Limb (tissue), 2 donors: ENCODE data around the gene KRTAP12-1.
"Not testable (repeated sequence)": the region's sequence is repeated elsewhere in the genome, so short reads cannot be mapped to it uniquely, and the experiment has no call there.

Experiments used
- DNase-seq, 2 donors: peaks; one replicate each; pipeline ENCODE4 v3.0.0-alpha.2; 2016; ENCODE audit errors: extremely low spot score in 2 of 2

Gene KRTAP12-1

DNA sequence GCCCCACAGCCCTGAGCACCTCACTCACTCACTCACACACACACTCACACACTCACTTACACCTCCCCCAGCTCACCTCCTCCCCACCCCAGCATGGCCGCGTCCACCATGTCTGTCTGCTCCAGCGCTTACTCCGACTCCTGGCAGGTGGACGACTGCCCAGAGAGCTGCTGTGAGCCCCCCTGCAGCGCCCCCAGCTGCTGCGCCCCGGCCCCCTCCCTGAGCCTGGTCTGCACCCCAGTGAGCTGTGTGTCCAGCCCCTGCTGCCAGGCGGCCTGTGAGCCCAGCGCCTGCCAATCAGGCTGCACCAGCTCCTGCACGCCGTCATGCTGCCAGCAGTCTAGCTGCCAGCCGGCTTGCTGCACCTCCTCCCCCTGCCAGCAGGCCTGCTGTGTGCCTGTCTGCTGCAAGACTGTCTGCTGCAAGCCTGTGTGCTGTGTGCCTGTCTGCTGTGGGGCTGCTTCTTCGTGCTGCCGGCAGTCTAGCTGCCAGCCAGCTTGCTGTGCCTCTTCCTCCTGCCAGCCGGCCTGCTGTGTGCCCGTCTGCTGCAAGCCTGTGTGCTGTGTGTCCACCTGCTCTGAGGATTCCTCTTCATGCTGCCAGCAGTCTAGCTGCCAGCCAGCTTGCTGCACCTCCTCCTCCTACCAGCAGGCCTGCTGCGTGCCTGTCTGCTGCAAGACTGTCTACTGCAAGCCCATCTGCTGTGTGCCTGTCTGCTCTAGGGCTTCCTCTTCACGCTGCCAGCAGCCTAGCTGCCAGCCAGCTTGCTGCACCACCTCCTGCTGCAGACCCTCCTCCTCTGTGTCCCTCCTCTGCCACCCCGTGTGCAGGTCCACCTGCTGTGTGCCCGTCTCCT is 35.4 kb downstream of the KRTAP12-1 start, which contains the start of gene KRTAP10-11:
Gene KRTAP10-11, plus strand, starts transcription at position 49 of the 856 bp plus-strand sequence. Its CDS starts 45 bp downstream, at position 94.
- DNase-seq: not testable (repeated sequence)

DNA sequence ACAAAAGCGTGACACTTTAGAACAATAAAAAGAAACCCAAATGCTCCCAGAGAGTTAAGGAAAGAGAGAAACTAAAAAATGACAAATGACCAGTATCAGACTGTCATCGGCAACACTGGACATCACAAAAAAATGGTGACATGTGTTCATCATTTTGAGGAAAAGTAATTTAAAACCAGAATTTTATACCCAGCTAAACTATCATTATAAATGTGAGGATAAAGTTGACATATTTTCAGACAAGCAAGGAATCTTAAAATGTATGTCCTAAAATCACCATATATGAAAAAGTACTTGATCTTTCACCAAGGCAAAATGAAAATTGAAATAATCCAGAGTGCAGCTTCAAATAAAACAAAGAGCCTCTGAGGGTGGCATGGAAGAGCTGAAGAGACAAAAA is 37.1 kb downstream of the KRTAP12-1 start:
- DNase-seq: no peak

DNA sequence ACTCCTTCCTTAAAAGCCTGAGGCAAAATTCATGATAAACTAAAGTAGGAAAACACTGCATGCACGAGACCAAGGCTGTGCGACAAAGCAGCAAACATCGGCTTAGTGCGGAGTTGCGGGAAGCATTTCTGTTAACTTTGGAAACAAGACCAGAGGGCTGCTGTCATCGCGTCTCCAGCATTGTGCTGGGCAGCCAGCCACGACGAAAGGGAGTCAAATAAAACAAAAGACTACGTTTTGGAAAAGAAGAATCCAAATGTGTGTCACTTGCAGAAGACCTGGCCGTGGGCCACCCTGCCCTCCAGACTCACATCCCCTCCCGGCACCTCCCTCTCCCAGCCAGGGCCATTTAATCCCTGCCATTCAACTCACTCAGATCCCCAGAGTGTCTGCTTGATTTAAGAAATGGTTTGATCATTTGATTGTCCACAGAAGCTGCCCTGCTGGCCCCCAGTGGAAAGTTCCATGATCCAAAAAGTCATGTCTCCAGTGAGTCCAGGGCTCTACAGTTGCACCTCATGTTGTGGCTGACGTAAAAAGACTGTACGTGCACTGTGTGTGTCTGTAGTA is 38.1 kb downstream of the KRTAP12-1 start:
- DNase-seq: no peak

DNA sequence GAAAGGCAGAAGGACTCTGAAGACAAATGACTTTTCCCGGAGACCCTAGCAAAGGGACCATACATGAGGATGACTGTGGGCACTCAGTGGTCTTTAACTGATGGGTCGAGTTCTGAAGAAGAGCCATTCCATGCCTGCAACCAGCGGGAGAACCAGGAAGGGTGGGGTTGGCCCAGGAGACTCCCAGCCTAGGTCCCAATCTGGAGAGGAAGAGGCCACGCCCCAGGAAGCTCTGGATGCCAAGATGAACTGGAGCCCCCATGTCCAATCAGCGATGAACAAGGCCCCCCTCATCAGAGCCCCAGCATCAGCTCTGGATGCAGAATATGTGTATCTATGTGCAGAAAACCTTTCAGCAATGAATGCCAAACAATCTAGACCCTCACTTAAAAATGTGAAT is 41.2 kb downstream of the KRTAP12-1 start:
- no peak for DNase-seq

DNA sequence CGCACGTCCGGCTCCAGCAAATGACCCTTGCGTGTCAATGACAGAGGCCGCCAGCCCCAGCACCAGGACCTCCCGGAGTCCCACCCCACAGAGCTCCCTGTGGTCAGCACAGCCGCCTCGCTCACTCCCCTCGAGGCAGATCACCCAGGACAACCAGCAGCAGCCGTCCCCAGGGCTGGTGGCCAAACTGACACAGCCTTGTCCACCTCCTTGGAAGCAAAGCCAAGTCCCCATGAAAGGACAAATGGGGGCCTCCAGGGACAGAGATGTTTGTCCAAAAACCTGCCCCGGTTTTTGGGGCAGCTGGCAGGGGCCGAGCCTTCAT is 42.7 kb downstream of the KRTAP12-1 start:
- no peak for DNase-seq

DNA sequence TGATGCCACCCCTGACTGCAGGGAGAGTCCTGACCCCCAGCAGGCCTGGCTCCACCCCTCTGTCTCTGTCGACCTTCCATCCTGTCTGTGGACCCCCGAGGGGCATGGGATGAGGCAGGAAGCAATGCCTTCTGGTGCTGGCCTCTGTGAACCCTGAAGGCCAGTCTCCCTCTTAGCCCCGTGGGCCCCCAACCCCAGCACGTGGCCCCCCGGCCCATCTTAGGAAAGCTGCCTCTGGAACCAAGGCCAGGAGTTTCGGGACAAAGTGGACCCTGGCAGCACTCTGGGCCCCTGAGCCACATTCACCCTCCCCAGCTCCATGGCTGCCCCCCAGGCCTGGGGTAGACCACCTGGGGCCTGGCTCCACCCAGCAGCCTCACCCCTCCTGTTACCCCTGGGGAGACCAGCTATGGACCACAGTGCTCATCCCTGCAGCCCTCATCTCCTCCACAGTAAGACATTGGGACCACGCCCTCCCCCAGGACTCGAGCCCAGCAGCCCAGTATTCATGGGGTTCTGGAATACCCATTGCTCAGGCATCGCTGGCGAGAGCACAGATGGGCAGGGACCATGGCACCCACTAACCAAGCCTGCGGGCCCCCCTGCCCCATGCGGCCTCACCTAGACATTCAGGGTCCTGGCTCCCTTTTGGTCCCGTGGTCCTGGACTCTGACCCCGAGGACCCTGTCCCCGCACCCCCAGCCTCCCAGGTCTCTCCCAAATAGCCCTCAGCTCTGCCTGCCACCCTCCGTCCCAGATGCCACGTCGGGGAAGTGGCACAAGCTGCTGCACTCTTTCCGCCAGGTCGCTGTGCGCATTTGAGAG is 43.2 kb downstream of the KRTAP12-1 start:
- not testable (repeated sequence) for DNase-seq

DNA sequence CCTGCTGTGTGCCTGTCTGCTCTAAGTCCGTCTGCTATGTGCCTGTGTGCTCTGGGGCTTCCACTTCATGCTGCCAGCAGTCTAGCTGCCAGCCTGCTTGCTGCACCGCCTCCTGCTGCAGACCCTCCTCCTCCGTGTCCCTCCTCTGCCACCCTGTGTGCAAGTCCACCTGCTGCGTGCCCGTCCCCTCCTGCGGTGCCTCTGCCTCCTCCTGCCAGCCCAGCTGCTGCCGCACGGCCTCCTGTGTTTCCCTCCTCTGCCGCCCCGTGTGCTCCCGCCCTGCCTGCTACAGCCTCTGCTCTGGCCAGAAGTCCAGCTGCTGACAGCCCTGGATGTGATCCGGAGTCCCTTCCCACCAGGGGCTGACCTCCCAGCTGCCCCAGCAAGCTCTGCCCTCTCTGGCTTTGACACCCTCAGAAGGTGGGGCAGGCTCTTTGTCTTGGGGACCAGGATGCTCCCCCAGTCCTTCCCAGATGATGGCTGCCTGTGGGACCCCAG is 44.1 kb downstream of the KRTAP12-1 start:
- DNase-seq: not testable (repeated sequence)

DNA sequence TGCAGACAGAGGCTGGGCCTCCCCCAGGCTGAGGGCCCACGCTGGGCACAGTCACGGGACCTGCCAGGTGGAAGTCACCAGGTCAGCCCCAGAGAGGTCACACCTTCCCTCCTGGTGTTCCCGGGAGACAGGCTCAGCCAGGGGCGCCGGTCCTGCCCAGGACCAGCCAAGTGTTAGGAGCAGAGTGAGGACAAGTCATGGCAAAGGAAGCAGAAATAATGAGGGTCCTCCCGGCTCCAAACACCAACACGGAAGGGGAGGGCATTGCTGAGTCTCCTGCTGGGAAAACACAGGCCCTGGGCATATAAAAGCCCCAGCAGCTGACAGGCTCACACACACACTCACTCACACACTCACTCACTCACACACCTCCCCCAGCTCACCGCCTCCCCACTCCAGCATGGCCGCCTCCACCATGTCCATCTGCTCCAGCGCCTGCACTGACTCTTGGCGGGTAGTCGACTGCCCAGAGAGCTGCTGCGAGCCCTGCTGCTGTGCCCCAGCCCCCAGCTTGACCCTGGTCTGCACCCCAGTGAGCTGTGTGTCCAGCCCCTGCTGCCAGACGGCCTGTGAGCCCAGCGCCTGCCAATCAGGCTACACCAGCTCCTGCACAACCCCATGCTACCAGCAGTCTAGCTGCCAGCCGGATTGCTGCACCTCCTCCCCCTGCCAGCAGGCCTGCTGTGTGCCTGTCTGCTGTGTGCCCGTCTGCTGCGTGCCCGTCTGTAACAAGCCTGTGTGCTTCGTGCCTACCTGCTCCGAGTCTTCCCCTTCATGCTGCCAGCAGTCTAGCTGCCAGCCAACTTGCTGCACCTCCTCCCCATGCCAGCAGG is 44.7 kb downstream of the KRTAP12-1 start, which contains the start of gene KRTAP10-10:
Gene KRTAP10-10, plus strand, starts transcription at position 339 of the 833 bp plus-strand sequence. Its CDS starts 62 bp downstream, at position 401.
- no peak for DNase-seq

DNA sequence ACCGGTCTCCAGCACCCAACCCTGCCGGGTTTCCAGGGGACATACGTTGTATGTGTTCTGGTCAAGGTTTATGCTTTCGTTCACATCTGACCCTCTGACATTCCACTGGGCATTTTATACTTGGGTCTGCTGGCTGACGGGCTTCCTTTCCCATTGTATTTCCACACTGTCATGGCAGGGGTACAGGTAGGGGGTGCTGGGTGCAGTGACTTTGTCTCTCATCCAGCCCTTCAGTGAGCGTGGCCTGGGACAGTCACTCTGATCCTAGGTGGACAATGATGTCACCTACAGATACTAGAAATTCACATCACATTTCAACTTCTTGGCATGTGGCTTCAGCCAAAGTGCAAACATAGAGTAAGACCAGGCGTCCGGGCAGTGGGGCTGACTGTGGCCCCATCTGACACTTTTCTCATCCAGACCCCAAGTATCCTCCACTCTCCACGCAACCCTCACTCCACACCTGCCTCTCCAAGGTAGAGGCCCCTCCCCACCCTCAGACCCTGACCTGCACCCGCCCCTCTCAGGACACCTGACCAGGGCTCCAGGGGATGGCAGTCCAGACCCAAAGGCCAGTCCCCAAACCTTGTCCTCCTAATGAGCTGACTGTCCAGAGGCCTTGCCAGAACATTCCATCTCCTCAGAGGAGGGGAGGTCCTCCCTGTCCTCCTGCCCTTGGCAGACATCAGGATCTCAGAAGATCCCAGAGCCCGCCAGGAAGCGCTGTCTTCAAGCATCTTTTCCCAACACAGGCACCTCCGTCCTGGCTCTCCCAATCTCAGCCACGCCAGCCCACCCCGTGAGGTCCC is 45.5 kb downstream of the KRTAP12-1 start:
- DNase-seq: no peak

DNA sequence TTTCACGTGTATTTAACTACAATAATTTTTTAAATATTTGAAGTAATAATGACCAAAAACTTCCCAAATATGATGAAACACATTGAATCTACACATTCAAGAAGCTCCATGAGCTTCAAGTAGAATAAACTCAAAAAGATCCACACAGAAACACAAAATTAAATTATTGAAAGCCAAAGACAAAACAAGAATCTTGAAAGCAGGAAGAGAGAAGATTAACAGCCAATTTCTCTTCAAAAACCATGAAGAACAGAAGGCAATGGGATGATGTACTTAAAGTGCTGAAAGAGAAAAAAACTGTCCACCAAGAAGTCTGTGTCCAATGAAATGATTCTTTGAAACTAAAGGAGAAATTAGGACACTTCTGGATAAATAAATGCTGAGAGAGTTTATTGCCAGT is 49.9 kb downstream of the KRTAP12-1 start:
- DNase-seq: no peak
